HG03521 (cell line): Measurements from ENCODE around the gene MAD2L2.
"Not testable (repeated sequence)": the region's sequence is repeated elsewhere in the genome, so short reads cannot be mapped to it uniquely, and the experiment has no call there.

ENCODE experiments used
- ATAC-seq: cut with Tn5 transposase; IDR thresholded peaks from one replicate; pipeline ENCODE4 v1.9.1; 2021; ENCODE audit warnings: mild to moderate bottlenecking, moderate library complexity; ENCODE audit not compliant: unreplicated experiment

MAD2L2 gene

DNA sequence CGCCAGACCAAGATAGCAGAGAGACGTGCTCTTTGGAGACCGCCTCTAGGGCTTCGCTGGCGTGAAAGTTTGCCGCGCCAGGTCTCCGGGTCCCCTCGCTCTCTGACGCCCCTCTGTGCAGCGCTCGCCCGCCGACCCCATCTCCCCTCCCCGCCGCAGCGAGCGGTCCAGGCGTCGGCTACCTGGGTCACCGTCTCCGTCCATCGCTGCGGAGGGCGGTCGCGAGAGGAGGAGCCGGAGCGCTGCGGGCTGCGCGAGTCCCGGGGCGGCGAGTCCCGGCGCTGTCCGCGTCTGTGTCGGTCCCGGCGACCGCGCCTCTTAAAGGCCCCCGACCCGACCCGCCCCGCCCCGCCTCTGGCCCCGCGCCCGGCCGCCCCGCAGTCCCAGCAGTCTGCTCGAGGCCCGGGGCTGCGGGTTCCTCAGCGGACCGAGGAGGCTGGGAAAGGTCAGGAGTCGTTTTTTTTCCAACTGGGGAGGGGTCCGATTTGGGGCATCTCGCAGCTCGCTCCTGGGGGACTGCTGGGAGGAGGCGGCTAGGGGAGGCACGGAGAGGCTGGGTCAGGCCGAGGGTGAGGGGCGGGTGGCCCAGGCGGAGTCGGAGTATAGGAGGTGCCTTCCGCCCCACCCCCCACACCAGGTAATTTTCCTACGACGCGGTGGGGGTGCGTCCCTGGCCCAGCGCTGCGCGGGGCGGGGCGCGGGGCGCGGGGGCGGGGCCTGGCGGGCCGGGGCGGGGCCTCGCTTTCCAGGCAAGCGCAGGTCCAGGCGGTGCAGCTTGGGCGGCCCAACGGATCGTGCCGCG, 26.6 kb downstream of the MAD2L2 start, which contains the start of the genes FBXO2 and FBXO44:
Gene FBXO2 (minus strand): TSS at position 293 of the 802 bp plus-strand sequence. CDS start 89 bp downstream, at position 204.
Gene FBXO44 (plus strand): TSS at position 741 of the 802 bp plus-strand sequence. CDS start 959 bp downstream, outside the sequence.
- peak; percentile 71 for ATAC-seq

- no peak for ATAC-seq
Observed at GRCh38 chr1:11653861-11654136, 27.1 kb downstream of the MAD2L2 start.

DNA sequence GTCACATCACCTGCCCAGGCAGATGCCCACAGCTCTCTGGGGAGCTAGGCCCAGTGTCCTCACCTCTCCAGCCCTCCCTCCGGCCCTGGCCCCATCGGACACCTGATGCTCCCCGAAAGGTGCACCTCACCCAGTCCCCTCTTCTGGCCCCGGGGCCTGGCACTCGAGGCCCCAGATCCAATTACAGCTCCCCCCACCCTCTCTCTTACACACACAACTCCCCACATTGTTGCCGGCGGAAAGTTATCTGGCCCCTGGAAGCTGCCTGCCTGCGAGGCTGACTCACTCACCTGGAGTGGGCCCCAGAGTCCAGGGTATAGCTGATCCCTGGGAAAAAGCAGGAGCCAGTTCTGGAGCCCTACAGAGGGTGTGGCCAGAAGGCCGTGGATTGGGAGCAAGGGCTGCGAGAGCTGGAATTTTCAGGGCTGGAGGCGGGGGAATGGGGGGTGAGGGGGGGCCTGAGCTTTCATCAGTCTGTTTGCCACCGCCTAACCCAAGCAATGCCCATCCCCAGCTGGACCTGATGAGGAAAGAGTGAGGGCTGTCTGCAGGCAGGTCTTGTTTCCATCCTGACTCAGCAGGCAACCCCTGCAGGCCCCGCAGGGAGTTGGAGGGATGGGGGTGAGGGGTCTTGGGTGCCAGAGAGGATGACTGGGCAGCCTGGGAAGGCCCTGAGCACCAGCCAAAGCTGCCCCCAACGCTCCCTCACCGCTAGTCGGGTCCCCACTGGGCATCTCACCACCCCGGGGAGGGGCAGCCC, 27.7 kb downstream of the MAD2L2 start:
- no peak for ATAC-seq

GRCh38 chr1:11652203-11652780, 28.7 kb downstream of the MAD2L2 start:
- no peak for ATAC-seq

DNA sequence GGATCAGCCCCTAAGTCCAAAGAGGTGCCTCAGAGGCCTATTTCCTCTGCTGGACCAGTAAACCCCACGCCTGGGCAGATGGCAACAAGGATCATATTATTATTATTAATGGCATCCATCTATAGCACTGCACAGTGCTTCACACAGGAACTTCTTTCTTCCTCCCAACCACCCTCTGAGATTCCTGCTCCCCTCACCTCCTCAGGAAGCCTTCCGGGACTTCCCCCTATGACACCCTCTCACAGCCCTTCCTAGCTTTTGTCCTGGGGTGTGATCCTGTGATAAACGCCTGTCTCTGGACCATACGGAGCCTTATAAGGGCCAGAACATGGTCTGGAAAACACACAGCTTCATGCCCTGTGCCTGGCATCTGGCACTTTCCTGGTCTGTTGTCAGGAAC, 29.9 kb downstream of the MAD2L2 start:
- no peak for ATAC-seq

DNA sequence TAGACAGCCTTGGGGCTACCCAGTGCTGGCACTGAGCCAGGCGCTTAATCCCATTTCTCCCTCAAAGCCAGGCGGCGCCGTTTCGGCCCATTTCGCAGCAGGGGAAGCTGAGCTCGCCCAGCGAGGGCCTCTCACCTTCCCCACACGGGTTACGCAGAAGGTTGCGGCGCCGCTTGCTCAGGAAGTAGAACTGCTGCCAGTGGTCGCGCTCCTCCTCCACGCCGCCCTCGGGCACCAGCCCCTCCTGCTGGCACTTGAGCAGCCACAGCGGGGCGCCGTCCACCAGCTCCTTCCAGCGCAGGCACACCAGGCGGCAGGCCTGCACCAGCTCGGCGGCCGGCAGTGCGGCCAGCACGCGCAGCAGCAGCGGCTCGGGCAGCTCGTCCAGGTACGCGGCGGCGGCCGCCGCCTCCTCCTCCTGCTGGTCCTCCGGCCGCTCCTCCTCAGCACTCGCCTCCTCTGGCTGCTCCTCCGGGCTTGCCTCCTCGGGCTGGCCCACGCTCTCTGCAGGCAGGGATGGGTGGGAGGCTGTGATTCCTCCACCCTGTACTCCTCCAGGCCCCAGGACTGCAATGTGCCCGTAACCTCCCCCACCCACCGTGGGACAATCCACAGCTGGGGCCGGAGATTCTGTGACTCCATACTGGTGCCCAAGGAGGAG, 30.5 kb downstream of the MAD2L2 start:
- no peak for ATAC-seq

DNA sequence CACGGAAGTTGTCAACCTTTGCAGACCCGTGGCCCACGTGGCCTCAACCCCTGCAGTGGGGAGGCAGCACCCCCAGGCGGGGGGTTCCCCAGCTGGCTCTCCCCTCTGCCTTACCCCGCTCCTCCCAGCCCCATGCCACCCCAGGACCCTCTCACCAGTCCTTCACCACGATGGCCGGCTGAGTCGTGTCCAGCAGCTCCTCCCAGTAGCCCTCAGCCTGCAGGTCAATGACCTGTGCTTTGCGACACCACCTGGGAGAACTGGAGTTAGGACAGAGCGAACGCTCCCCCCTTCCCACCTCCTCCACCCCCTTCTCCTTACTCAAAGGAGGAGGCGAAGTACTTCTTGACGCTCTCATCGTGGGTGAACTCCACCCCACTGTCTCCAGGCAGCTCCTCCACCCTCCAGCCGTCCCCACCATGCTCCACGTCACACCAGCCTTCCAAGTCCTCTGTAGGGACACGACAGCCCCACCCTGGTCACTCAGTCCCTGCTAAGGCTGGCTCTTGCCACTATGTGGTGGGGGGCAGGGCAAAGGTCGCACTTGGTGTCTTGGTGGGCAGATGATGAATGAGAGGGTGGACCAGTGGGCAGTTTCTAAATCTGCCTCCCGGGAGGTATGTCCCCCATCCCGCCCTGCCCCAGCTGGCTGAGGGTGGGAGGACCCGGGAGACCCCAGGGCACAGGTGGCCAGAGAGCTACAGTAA, 31.2 kb downstream of the MAD2L2 start:
- no peak for ATAC-seq

- no peak for ATAC-seq
Observed at GRCh38 chr1:11649237-11649623, 31.7 kb downstream of the MAD2L2 start.

DNA sequence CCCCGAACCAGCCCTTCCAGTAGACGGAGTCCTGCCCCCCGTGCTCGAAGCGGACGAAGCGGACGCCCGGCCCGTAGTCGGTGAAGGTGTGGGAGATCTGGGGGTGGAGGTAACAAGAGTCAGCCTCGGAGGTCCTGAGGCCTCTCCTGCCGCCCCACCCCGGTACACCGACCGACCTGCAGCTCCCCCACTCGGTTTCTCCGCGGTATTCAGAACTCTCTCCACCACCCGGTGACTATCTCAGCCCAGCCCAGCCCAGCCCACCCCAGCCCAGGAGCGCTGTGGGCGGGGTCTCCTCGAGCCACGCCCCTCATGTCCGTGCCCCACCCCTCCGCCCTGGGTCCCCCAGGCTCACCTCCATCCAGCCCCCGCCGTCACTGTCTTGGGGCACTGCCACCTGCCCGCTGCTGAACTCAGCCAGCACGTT, 32.2 kb downstream of the MAD2L2 start:
- ATAC-seq = no peak

DNA sequence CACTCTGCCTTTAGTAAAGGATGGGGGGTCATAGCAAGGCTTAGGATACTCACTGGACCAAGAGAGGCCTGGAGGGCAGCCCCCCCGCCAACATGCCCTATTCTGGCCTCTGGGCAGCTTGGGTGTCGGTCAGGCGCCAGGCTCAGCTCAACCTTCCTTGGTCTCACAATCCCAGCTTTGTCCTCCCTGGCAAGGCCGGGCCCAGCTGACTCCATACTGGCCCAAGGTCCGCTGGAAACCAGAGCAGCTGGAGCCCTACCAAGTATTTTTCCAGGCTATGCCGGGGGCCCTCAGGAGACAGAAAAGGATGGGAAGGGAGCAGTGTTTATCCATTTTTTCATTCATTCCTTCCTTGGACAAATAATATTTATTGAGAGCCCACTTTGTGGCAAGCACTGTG, 32.9 kb downstream of the MAD2L2 start:
- ATAC-seq = no peak

GRCh38 chr1:11647333-11647732, 33.6 kb downstream of the MAD2L2 start:
- no peak for ATAC-seq

DNA sequence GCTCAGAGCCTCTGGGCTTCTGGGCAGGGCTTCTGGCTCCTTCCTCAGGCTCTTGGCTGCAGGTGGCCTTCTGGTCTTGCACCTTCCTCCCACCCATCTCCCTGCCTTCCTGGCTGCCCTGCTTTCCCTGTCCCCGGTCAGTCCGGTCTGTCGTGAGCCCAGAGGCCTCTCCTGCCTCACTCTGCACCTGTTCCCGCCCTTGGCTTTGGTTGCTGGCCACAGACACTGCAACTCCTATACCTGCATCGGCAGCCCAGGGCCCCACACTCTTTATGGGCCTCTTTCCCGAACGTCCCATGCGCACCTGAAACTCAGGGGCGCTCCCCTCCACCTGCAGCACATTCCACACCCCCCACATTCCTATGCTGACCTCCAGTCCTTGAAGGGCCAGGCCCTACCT, 34.6 kb downstream of the MAD2L2 start:
- no peak for ATAC-seq

DNA sequence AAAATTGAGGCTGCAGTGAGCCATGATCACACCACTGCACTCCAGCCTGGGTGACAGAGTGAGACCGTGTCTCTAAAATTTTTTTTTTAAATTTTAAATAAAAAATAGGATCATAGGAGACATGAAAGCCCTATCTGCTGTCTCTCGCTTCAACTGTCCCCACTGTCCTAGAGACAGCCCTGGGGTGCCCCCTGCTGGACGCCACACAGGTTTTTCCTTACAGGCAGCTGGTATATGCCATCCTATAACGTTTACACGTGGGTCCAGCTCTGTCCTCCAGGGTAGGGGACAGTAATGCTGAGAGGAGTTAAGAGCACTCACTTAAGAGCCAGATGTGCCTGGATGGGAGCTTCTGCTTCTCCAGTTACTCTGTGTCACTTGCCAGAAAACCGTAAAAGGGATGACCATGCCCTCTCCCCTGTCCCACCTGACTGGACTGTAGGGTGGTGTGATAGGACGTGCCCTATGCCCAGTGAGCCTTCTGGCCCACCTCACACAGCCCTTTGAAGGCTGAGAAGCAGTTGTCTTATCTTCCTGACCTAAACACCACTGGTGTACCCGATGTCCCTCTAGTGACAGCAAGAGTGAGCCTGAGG, 35.2 kb downstream of the MAD2L2 start:
- ATAC-seq = no peak

GRCh38 chr1:11645270-11645669, 35.7 kb downstream of the MAD2L2 start:
- no peak for ATAC-seq

GRCh38 chr1:11643782-11644181, 37.2 kb downstream of the MAD2L2 start:
- ATAC-seq = no peak

DNA sequence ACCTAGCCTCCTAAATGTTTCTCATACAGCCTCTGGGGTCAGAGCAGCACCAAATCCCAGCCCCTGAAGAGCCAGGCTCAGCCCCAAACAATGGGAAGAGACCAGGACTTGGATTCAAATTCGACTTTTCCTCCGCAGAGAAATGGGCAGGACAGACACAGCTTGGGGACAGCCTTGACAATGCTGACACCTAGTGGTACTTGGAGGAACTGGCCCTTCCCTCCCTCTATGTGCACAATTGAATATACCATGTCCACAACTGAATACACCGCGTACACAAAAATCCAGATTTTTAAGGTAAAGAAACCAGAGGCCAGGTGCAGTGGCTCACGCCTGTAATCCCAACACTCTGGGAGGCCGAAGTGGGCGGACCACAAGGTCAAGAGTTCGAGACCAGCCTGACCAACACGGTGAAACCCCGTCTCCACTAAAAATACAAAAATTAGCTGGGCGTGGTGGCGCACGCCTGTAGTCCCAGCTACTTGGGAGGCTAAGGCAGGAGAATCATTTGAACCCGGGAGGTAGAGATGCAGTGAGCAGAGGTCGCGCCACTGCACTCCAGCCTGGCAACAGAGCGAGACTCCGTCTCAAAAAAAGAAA, 38.4 kb downstream of the MAD2L2 start:
- not testable (repeated sequence) for ATAC-seq

GRCh38 chr1:11641776-11642305, 39.1 kb downstream of the MAD2L2 start:
- no peak for ATAC-seq

DNA sequence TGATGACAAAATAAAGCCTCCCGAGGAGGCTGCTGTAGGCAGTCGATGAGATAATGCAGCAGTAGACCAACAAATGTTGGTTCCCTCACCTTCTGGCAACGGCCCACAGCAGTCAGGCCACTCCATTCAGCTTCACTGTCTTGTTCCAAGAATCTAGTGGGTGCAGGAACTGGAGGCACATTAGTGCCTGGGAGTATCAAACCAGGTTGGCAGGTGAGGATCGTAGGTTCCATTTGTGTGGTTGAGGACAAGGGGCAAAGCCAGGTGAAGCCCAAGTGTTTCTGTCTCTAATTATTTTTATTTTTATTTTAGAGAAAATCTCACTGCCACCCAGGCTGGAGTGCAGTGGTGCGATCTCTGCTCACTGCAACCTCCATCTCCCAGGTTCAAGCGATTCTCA, 40.0 kb downstream of the MAD2L2 start:
- ATAC-seq = no peak

DNA sequence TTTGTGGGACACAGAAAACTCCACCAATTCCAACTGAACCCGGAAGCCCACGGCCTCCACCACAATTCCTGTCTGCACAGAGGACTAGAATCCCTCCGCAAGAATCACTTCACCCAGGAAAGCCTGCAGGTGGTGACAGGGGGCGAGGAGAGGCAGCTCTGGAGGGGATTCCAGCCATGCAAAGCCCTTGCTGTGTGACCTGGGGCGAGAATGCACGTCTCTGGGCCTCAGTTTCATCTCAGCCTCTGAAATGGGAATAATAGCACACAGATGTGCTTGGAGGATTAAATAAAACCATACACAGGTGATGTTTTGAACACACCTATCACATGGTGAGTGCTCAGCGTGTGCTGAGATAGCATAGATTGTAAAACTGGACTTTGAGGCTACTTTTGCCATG, 40.8 kb downstream of the MAD2L2 start:
- ATAC-seq = no peak

DNA sequence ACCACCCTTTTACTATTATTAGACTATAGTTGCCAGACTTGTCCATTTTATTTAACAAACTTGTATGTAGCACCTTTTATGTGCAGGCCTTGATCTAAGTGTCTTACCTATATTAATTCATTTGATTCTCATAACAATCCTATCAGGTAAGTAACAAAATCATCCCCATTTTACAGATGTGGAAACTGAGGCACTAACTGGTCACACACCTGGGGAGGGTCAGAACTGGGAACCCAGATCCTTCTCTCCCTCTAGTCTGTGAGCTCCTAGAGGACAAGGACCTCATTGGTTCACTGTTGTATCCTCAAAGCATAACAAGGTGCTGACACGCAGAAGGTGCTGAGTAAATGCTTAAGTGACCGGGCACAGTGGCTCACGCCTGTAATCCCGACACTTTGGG, 41.6 kb downstream of the MAD2L2 start:
- no peak for ATAC-seq
